Stomach (tissue), 4 donors: ENCODE measurements around the gene NME7.

Experiments used
- POLR2A ChIP-seq, 4 donors: fragments of 450-650 bp; IDR thresholded peaks; one replicate each; pipeline ENCODE4 v1.6.1; 2016; ENCODE audit warnings: antibody characterized with exemption in 4 of 4, control low read depth in 2 of 4, mild to moderate bottlenecking in 1 of 4, moderate library complexity in 1 of 4
- TF ChIP-seq, protein P1 (sequence below), 7 experiments: fragments of 450-650 bp in 4 of 7; fragments of 200-600 bp in 3 of 7; sonication (generic) in 3 of 7; IDR thresholded peaks; one replicate each; pipeline ENCODE4 v1.5.1; 2016 to 2019; ENCODE audit warnings: antibody characterized with exemption in 7 of 7, control low read depth in 2 of 7, mild to moderate bottlenecking in 1 of 7

GRCh38 chr1:169110689-169111447 lies 256.7 kb downstream of the NME7 start:
- TF ChIP-seq POLR2A (IDR thresholded peaks at IDR 0.05) = no peak
- TF ChIP-seq, protein P1, sequence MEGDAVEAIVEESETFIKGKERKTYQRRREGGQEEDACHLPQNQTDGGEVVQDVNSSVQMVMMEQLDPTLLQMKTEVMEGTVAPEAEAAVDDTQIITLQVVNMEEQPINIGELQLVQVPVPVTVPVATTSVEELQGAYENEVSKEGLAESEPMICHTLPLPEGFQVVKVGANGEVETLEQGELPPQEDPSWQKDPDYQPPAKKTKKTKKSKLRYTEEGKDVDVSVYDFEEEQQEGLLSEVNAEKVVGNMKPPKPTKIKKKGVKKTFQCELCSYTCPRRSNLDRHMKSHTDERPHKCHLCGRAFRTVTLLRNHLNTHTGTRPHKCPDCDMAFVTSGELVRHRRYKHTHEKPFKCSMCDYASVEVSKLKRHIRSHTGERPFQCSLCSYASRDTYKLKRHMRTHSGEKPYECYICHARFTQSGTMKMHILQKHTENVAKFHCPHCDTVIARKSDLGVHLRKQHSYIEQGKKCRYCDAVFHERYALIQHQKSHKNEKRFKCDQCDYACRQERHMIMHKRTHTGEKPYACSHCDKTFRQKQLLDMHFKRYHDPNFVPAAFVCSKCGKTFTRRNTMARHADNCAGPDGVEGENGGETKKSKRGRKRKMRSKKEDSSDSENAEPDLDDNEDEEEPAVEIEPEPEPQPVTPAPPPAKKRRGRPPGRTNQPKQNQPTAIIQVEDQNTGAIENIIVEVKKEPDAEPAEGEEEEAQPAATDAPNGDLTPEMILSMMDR (IDR thresholded peaks at IDR 0.05) = no peak
